Neutrophil (primary cell): Measurements from ENCODE around the gene SSR3.

Source experiments
- H3K27ac ChIP-seq: fragments of 200-600 bp; sonication (generic); 2 replicates; pipeline ENCODE4 v1.5.1; 2016; ENCODE audit warnings: mild to moderate bottlenecking, moderate library complexity
- H3K27me3 ChIP-seq: fragments of 200-600 bp; sonication (generic); 2 replicates; pipeline ENCODE4 v1.6.0; 2016; ENCODE audit warnings: mild to moderate bottlenecking
- H3K36me3 ChIP-seq: fragments of 200-600 bp; sonication (generic); 2 replicates; pipeline ENCODE4 v1.5.1; 2017
- H3K4me1 ChIP-seq, 2 experiments: fragments of 200-600 bp in 1 of 2; sonication (generic) in 1 of 2; 1 replicate in 1 of 2; 2 replicates in 1 of 2; pipeline versions ENCODE4 v1.5.1 to v1.6.1; 2013 to 2016; ENCODE audit warnings: low read depth in 1 of 2, low read length in 1 of 2, mild to moderate bottlenecking in 1 of 2, moderate library complexity in 1 of 2; ENCODE audit not compliant: control insufficient read depth in 1 of 2, insufficient read depth in 1 of 2
- H3K4me3 ChIP-seq, 2 experiments: fragments of 200-600 bp in 1 of 2; sonication (generic) in 1 of 2; 1 replicate in 1 of 2; 2 replicates in 1 of 2; pipeline ENCODE4 v1.5.1; 2013 to 2016; ENCODE audit warnings: low read depth in 1 of 2, low read length in 1 of 2, mild to moderate bottlenecking in 1 of 2, moderate library complexity in 1 of 2
- H3K9me3 ChIP-seq: fragments of 200-600 bp; sonication (generic); 2 replicates; pipeline ENCODE4 v1.5.1; 2016
- TF ChIP-seq, protein P1 (sequence below): fragments of 200-600 bp; sonication (generic); IDR thresholded peaks from 2 replicates; pipeline ENCODE4 v1.5.1; 2016; ENCODE audit warnings: antibody characterized with exemption

Gene SSR3

DNA sequence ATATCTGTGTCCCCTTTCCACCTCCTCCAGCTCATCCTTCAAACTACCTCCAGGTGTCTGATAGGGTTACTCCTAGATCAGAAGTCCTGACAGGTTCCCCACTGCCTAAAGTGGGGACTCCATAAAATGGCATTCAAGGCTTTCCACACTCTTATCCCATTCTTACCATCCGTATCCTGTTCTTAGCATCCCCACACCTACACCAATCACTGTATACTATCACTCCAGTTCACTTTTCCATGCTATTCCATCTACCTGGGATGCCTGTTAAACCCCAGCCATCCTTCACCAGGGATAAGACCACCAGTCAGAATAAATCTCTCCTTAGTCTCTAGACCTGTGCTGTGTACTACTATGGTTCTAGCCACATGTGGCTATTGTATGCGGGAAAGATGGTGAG lies 19.1 kb downstream of the SSR3 start:
- H3K27me3 ChIP-seq, result no peaks in the 10 kb centered on the region

DNA sequence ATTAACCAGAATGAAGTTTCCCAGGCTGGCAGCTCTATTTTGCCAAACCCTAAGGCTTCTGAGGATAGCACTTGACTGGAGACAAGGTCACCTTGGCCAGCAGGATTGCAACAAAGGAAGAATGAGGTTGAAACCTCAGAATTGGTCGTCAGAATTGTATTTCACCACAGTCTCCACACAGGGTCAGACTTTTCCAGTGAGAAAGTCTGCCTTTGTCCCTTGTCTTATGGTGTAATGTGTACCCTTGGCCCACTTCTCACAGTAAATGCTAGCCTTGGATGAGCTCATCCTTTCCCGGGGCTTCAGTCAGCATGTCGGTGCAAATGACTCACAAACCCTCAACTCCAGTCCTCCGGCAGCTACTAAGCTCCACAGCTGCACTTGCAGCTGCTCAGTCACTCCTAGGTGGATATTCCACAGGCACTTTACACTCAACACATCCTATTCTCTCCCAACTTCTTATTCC lies 19.7 kb downstream of the SSR3 start:
- Histone ChIP-seq H3K4me1 (no peaks in the 10 kb centered on the region), H3K27me3 (no peaks in the 10 kb centered on the region), H3K36me3 (peaks cover 36% of the 10 kb centered on the region), H3K4me3 (no peak overlapping the region), H3K9me3 (no peaks in the 10 kb centered on the region), H3K27ac (no peak overlapping the region)
- TF ChIP-seq, protein P1, sequence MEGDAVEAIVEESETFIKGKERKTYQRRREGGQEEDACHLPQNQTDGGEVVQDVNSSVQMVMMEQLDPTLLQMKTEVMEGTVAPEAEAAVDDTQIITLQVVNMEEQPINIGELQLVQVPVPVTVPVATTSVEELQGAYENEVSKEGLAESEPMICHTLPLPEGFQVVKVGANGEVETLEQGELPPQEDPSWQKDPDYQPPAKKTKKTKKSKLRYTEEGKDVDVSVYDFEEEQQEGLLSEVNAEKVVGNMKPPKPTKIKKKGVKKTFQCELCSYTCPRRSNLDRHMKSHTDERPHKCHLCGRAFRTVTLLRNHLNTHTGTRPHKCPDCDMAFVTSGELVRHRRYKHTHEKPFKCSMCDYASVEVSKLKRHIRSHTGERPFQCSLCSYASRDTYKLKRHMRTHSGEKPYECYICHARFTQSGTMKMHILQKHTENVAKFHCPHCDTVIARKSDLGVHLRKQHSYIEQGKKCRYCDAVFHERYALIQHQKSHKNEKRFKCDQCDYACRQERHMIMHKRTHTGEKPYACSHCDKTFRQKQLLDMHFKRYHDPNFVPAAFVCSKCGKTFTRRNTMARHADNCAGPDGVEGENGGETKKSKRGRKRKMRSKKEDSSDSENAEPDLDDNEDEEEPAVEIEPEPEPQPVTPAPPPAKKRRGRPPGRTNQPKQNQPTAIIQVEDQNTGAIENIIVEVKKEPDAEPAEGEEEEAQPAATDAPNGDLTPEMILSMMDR, result no peak

More for the DNA sequence above, 19.1 kb downstream of the SSR3 start:
- H3K27ac ChIP-seq, result no peak overlapping the region
- H3K4me1 ChIP-seq, result no peaks in the 10 kb centered on the region
- H3K4me3 ChIP-seq, result no peak overlapping the region
- TF ChIP-seq, protein P1, result no peak
- peaks cover 36% of the 10 kb centered on the region for H3K36me3 ChIP-seq
- no peaks in the 10 kb centered on the region for H3K9me3 ChIP-seq

DNA sequence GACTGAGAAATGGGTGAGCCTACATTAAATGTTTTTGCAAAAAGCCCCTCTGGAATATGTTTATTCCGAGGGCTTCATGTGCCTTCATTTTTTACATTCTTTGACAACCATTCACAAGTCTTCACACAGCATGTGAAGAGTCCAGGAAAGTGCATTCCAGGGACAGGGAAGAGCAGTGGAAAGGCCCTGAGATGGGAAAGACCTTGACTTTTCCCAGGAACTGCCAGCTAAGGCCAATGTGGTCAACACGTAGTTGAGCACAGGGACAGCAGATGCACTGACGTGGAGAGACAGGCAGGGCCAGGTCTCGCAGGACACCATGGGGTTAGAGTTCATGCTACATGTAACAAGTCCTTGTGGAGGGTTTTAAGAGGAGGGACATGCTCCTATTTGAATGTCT lies 21.7 kb downstream of the SSR3 start:
- Histone ChIP-seq H3K27me3 (no peaks in the 10 kb centered on the region), H3K9me3 (no peaks in the 10 kb centered on the region), H3K4me3 (no peak overlapping the region), H3K4me1 (no peaks in the 10 kb centered on the region), H3K36me3 (peaks cover 17% of the 10 kb centered on the region), H3K27ac (no peak overlapping the region)
- TF ChIP-seq, protein P1, result no peak

GRCh38 chr3:156532730-156533129 lies 22.2 kb downstream of the SSR3 start:
- no peak overlapping the region for H3K27ac ChIP-seq

GRCh38 chr3:156530980-156531379 lies 23.9 kb downstream of the SSR3 start:
- Histone ChIP-seq H3K4me1 (no peaks in the 10 kb centered on the region), H3K27me3 (no peaks in the 10 kb centered on the region), H3K36me3 (peaks cover 7% of the 10 kb centered on the region), H3K27ac (no peak overlapping the region), H3K9me3 (no peaks in the 10 kb centered on the region), H3K4me3 (no peak overlapping the region)
- TF ChIP-seq, protein P1, result no peak

More at GRCh38 chr3:156532730-156533129, 22.2 kb downstream of the SSR3 start:
- Histone ChIP-seq H3K9me3 (no peaks in the 10 kb centered on the region), H3K4me1 (no peaks in the 10 kb centered on the region), H3K4me3 (no peak overlapping the region), H3K27me3 (no peaks in the 10 kb centered on the region), H3K36me3 (peaks cover 12% of the 10 kb centered on the region)
- TF ChIP-seq, protein P1, result no peak

GRCh38 chr3:156527060-156527459 lies 27.9 kb downstream of the SSR3 start:
- H3K27ac ChIP-seq, result no peak overlapping the region
- TF ChIP-seq, protein P1, result no peak
- no peaks in the 10 kb centered on the region for H3K4me1 ChIP-seq
- no peak overlapping the region for H3K4me3 ChIP-seq
- H3K36me3 ChIP-seq, result peaks cover 4% of the 10 kb centered on the region
- peaks cover 9% of the 10 kb centered on the region for H3K27me3 ChIP-seq
- no peaks in the 10 kb centered on the region for H3K9me3 ChIP-seq
